Vagina (tissue), 2 donors: Measurements from ENCODE around the gene OGT. TPM values are rescaled to one million over a fixed set of nuclear protein-coding genes. Genes with fewer than 3 reads are reported as not detected.

Experiments used
- DNase-seq, 2 donors: peaks; one replicate each; pipeline ENCODE4 v3.0.0-alpha.2; 2017; ENCODE audit errors: extremely low spot score in 2 of 2
- H3K27ac ChIP-seq: fragments of 200-600 bp; sonication (generic); one replicate; pipeline ENCODE4 v1.5.1; 2019
- H3K27me3 ChIP-seq: fragments of 200-600 bp; sonication (generic); one replicate; pipeline ENCODE4 v1.5.1; 2019
- H3K36me3 ChIP-seq, 2 donors: fragments of 200-600 bp; sonication (generic); one replicate each; pipeline ENCODE4 v1.5.1; 2017 to 2019
- H3K4me1 ChIP-seq: fragments of 200-600 bp; sonication (generic); one replicate; pipeline ENCODE4 v1.5.1; 2019
- H3K4me3 ChIP-seq, 2 donors: fragments of 200-600 bp; sonication (generic); 1 replicate in 1 of 2; 2 replicates in 1 of 2; pipeline ENCODE4 v1.5.1; 2016 to 2019
- H3K9me3 ChIP-seq: fragments of 200-600 bp; sonication (generic); one replicate; pipeline ENCODE4 v1.5.1; 2019
- CTCF ChIP-seq, 3 experiments: fragments of 450-650 bp in 2 of 3; fragments of 200-600 bp in 1 of 3; sonication (generic) in 1 of 3; IDR thresholded peaks; one replicate each; pipeline ENCODE4 v1.5.1; 2017 to 2019; ENCODE audit warnings: antibody characterized with exemption in 3 of 3, mild to moderate bottlenecking in 2 of 3, moderate library complexity in 2 of 3
- POLR2A ChIP-seq, 2 donors: fragments of 450-650 bp; IDR thresholded peaks; one replicate each; pipeline ENCODE4 v1.6.1; 2017; ENCODE audit warnings: antibody characterized with exemption in 2 of 2, mild to moderate bottlenecking in 2 of 2, moderate library complexity in 2 of 2
- POLR2AphosphoS5 ChIP-seq, 2 donors: sonication (generic); formaldehyde crosslinking; IDR thresholded peaks; one replicate each; pipeline ENCODE4 v1.9.0; 2017; ENCODE audit warnings: antibody characterized with exemption in 2 of 2, mild to moderate bottlenecking in 2 of 2, low read depth in 1 of 2; ENCODE audit not compliant: insufficient read depth in 1 of 2
- intact Hi-C: fragments of 100-400 bp; cut with DNase I; formaldehyde crosslinking; loops from one replicate; pipeline ENCODE4 v1.15.1; 2023
- total RNA-seq: library from RNA; depleted of rRNA; stranded (reverse); fragments of >200 nt; gene quantifications from one replicate; pipeline ENCODE4 v1.2.3, GENCODE V29; 2016

OGT gene
- total RNA-seq, 1 donor from 2014 or later: 173 TPM

DNA sequence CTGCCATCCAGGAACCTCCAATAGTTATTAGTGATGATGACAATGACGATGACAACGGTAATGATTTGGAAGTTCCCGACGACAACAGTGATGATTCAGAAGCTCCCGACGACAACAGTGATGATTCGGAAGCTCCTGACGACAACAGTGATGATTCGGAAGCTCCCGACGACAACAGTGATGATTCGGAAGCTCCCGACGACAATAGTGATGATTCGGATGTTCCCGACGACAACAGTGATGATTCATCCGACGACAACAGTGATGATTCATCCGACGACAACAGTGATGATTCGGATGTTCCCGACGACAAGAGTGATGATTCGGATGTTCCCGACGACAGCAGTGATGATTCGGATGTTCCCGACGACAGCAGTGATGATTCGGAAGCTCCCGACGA, 70.7 kb downstream of the OGT start:
- DNase-seq: no peak
- H3K9me3 ChIP-seq: no peaks in the 10 kb centered on the region
- H3K4me1 ChIP-seq: no peaks in the 10 kb centered on the region
- H3K27me3 ChIP-seq: no peaks in the 10 kb centered on the region
- H3K27ac ChIP-seq: no peak overlapping the region
- H3K4me3 ChIP-seq: no peak overlapping the region
- TF ChIP-seq CTCF (IDR thresholded peaks at IDR 0.05) (no peak), POLR2AphosphoS5 (IDR thresholded peaks at IDR 0.05; ENCODE audit: insufficient read depth in 1 of 2, low read depth in 1 of 2) (no peak)
- intact Hi-C loops: no loop called here
- peaks cover 0 to 3% of the 10 kb centered on the region in 2 donors for H3K36me3 ChIP-seq

DNA sequence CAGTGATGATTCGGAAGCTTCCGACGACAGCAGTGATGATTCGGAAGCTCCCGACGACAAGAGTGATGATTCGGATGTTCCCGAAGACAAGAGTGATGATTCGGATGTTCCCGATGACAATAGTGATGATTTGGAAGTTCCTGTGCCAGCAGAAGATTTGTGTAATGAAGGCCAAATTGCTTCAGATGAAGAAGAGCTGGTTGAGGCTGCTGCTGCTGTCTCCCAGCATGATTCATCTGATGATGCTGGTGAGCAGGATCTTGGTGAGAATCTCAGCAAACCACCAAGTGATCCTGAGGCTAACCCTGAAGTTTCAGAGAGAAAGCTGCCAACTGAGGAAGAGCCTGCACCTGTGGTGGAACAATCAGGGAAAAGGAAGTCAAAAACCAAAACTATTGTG, 71.2 kb downstream of the OGT start:
- H3K36me3 ChIP-seq: peaks cover 0 to 5% of the 10 kb centered on the region in 2 donors
- no peak for TF ChIP-seq POLR2AphosphoS5 (IDR thresholded peaks at IDR 0.05; ENCODE audit: insufficient read depth in 1 of 2, low read depth in 1 of 2)
- TF ChIP-seq CTCF (IDR thresholded peaks at IDR 0.05): no peak
- TF ChIP-seq POLR2A (IDR thresholded peaks at IDR 0.05): no peak
- no peak for DNase-seq
- no peaks in the 10 kb centered on the region for H3K27me3 ChIP-seq
- H3K4me1 ChIP-seq: no peaks in the 10 kb centered on the region
- intact Hi-C loops: no loop called here
- no peak overlapping the region for H3K27ac ChIP-seq
- no peaks in the 10 kb centered on the region for H3K9me3 ChIP-seq
- H3K4me3 ChIP-seq: no peak overlapping the region

- no peaks in the 10 kb centered on the region for H3K9me3 ChIP-seq
- intact Hi-C loops: no loop called here
- H3K27ac ChIP-seq: no peak overlapping the region
- no peak overlapping the region for H3K4me3 ChIP-seq
- peaks cover 0 to 10% of the 10 kb centered on the region in 2 donors for H3K36me3 ChIP-seq
- H3K27me3 ChIP-seq: no peaks in the 10 kb centered on the region
- no peak for DNase-seq
- H3K4me1 ChIP-seq: no peaks in the 10 kb centered on the region
- TF ChIP-seq CTCF (IDR thresholded peaks at IDR 0.05) (no peak), POLR2AphosphoS5 (IDR thresholded peaks at IDR 0.05; ENCODE audit: insufficient read depth in 1 of 2, low read depth in 1 of 2) (no peak), POLR2A (IDR thresholded peaks at IDR 0.05) (no peak)
These were observed 72.1 kb downstream of the OGT start for GRCh38 chrX:71604796-71605568.

- no peaks in the 10 kb centered on the region for H3K27me3 ChIP-seq
- no peak for DNase-seq
- H3K27ac ChIP-seq: no peak overlapping the region
- H3K4me3 ChIP-seq: no peak overlapping the region
- no peaks in the 10 kb centered on the region for H3K9me3 ChIP-seq
- no peak for TF ChIP-seq POLR2A (IDR thresholded peaks at IDR 0.05)
- TF ChIP-seq CTCF (IDR thresholded peaks at IDR 0.05): no peak
- TF ChIP-seq POLR2AphosphoS5 (IDR thresholded peaks at IDR 0.05; ENCODE audit: insufficient read depth in 1 of 2, low read depth in 1 of 2): no peak
- intact Hi-C loops: no loop called here
- H3K36me3 ChIP-seq: peaks cover 0 to 23% of the 10 kb centered on the region in 2 donors
- no peaks in the 10 kb centered on the region for H3K4me1 ChIP-seq
These were observed 73.8 kb downstream of the OGT start for GRCh38 chrX:71606536-71607216.

DNA sequence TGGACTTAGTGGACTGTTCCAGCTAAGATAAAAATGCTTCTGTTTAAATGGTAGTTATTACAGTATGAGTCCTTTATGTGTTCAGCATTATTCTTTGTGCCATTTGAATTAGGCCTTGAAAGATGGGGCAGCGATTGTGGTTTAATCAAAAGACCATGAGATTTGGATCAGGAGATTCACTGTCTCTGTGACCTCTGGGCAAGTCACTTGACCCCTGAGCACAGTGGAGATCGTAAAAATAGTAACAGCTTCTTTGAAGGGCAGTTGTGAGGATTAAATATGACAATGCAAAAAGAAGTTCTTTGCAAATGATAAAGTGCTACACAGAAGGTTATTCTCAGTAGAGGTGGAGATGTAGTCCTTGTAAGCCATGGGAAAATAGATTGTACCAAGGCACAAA, 74.6 kb downstream of the OGT start:
- no peak overlapping the region for H3K27ac ChIP-seq
- no peaks in the 10 kb centered on the region for H3K4me1 ChIP-seq
- DNase-seq: no peak
- no peak overlapping the region for H3K4me3 ChIP-seq
- H3K36me3 ChIP-seq: peaks cover 0 to 29% of the 10 kb centered on the region in 2 donors
- no peak for TF ChIP-seq CTCF (IDR thresholded peaks at IDR 0.05)
- TF ChIP-seq POLR2AphosphoS5 (IDR thresholded peaks at IDR 0.05; ENCODE audit: insufficient read depth in 1 of 2, low read depth in 1 of 2): no peak
- no peak for TF ChIP-seq POLR2A (IDR thresholded peaks at IDR 0.05)
- no peaks in the 10 kb centered on the region for H3K9me3 ChIP-seq
- no peaks in the 10 kb centered on the region for H3K27me3 ChIP-seq
- intact Hi-C loops: no loop called here
